Caco-2 (cell line): ENCODE measurements around the gene STAT1. TPM values are rescaled to one million over a fixed set of nuclear protein-coding genes. Genes with fewer than 3 reads are reported as not detected.

ENCODE experiments used
- BruUV-seq: library from RNA; stranded (reverse); fragments of 400-500 nt; replicated peaks from 2 replicates; lab custom pipeline; 2021; lab: Mats Ljungman, UMichigan
- CTCF ChIA-PET: fragments of 300-600 bp; sonication (Branson Sonifier 250); formaldehyde crosslinking; loops from one replicate; lab custom pipeline; 2022; ENCODE audit warnings: antibody characterized with exemption; lab: Charles Lee
- POLR2A ChIA-PET: fragments of 300-600 bp; sonication (Branson Sonifier 250); formaldehyde crosslinking; loops from one replicate; lab custom pipeline; 2022; ENCODE audit warnings: antibody characterized with exemption; lab: Charles Lee
- DNase-seq, 2 experiments: peaks; one replicate each; pipeline versions ENCODE4 v3.0.0 to v3.0.0-alpha.2; 2020 to 2022
- H3K27me3 ChIP-seq: replicated peaks from 2 replicates; pipeline ENCODE4 v1.6.0; 2011; ENCODE audit warnings: low read length; ENCODE audit not compliant: control insufficient read depth, insufficient read depth
- H3K36me3 ChIP-seq: 2 replicates; pipeline ENCODE4 v1.5.1; 2011; ENCODE audit warnings: low read length; ENCODE audit not compliant: control insufficient read depth, insufficient read depth
- H3K4me1 ChIP-seq: fragments of 250-450 bp; sonication (Bioruptor Pico); 2 replicates; pipeline ENCODE4 v1.5.1; 2020; ENCODE audit warnings: mild to moderate bottlenecking
- H3K4me3 ChIP-seq: 2 replicates; pipeline ENCODE4 v1.5.1; 2011; ENCODE audit warnings: low read depth, mild to moderate bottlenecking, control low read depth, low read length
- H3K9me3 ChIP-seq: fragments of 250-450 bp; sonication (Bioruptor Pico); 2 replicates; pipeline ENCODE4 v1.5.1; 2020; ENCODE audit warnings: mild to moderate bottlenecking, moderate library complexity
- H3K27ac Mint-ChIP-seq: one replicate; pipeline ENCODE4 v1.8.0; 2022; ENCODE audit warnings: mixed read lengths; ENCODE audit not compliant: unreplicated experiment
- H3K27me3 Mint-ChIP-seq: one replicate; pipeline ENCODE4 v1.8.0; 2022; ENCODE audit warnings: mixed read lengths; ENCODE audit not compliant: insufficient read depth, unreplicated experiment
- H3K36me3 Mint-ChIP-seq: one replicate; pipeline ENCODE4 v1.8.0; 2022; ENCODE audit warnings: mild to moderate bottlenecking, mixed read lengths; ENCODE audit not compliant: insufficient read depth, unreplicated experiment
- H3K4me1 Mint-ChIP-seq: one replicate; pipeline ENCODE4 v1.8.0; 2022; ENCODE audit warnings: low read depth, mixed read lengths; ENCODE audit not compliant: unreplicated experiment
- H3K4me3 Mint-ChIP-seq: one replicate; pipeline ENCODE4 v1.8.0; 2022; ENCODE audit warnings: mild to moderate bottlenecking, moderate library complexity, mixed read lengths; ENCODE audit not compliant: unreplicated experiment
- H3K9me3 Mint-ChIP-seq: one replicate; pipeline ENCODE4 v1.8.0; 2022; ENCODE audit warnings: mixed read lengths; ENCODE audit not compliant: unreplicated experiment
- CTCF ChIP-seq, 2 experiments: fragments of 200-600 bp in 1 of 2; IDR thresholded peaks; 1 replicate in 1 of 2; 2 replicates in 1 of 2; pipeline versions ENCODE4 v1.5.1 to v1.8.0; 2011 to 2022; ENCODE audit warnings: antibody characterized with exemption in 1 of 2, control low read depth in 1 of 2, inconsistent platforms in 1 of 2, low read depth in 1 of 2, low read length in 1 of 2, mild to moderate bottlenecking in 1 of 2, moderate library complexity in 1 of 2; ENCODE audit not compliant: insufficient read depth in 1 of 2, severe bottlenecking in 1 of 2, unreplicated experiment in 1 of 2
- intact Hi-C: fragments of 100-400 bp; cut with micrococcal nuclease; formaldehyde crosslinking; loops from one replicate; pipeline ENCODE4 v1.10.0; 2022; ENCODE audit not compliant: unreplicated experiment
- total RNA-seq: library from RNA; stranded (reverse); gene quantifications from 2 replicates; pipeline ENCODE4 v1.2.3, GENCODE V29; 2022

Gene STAT1
- total RNA-seq, 1 experiment from 2014 or later, result 126 TPM

GRCh38 chr2:190986221-190986953 is 27.6 kb downstream of the STAT1 start:
- BruUV-seq, result no TSS peak
- H3K36me3 Mint-ChIP-seq, result peaks cover 87% of the 10 kb centered on the region

GRCh38 chr2:190984595-190984994 is 29.4 kb downstream of the STAT1 start:
- Histone ChIP-seq H3K4me3 (no peak overlapping the region), H3K4me1 (peaks cover 9% of the 10 kb centered on the region), H3K27me3 (no peaks in the 10 kb centered on the region), H3K9me3 (no peaks in the 10 kb centered on the region), H3K36me3 (peaks cover 7% of the 10 kb centered on the region)
- ChIA-PET CTCF (no interaction called here), POLR2A (no interaction called here)
- intact Hi-C loops, result no loop called here
- BruUV-seq, result no TSS peak
- Mint-ChIP-seq H3K9me3 (no peaks in the 10 kb centered on the region), H3K27ac (no peak overlapping the region), H3K36me3 (peaks cover 88% of the 10 kb centered on the region), H3K4me3 (no peak overlapping the region), H3K4me1 (peaks cover 22% of the 10 kb centered on the region), H3K27me3 (no peaks in the 10 kb centered on the region)
- no peak for DNase-seq
- no peak for TF ChIP-seq CTCF (IDR thresholded peaks at IDR 0.05; ENCODE audit: insufficient read depth in 1 of 2, low read depth in 1 of 2, low read length in 1 of 2, severe bottlenecking in 1 of 2, unreplicated experiment in 1 of 2)

More at GRCh38 chr2:190986221-190986953, 27.6 kb downstream of the STAT1 start:
- no peak overlapping the region for H3K4me3 ChIP-seq
- H3K4me1 ChIP-seq, result no peaks in the 10 kb centered on the region
- Mint-ChIP-seq H3K4me3 (no peak overlapping the region), H3K27ac (peak overlapping the region; percentile 50), H3K27me3 (no peaks in the 10 kb centered on the region), H3K9me3 (no peaks in the 10 kb centered on the region), H3K4me1 (peaks cover 4% of the 10 kb centered on the region)
- intact Hi-C loops, result no loop called here
- peaks cover 11% of the 10 kb centered on the region for H3K36me3 ChIP-seq
- no peak for TF ChIP-seq CTCF (IDR thresholded peaks at IDR 0.05; ENCODE audit: insufficient read depth in 1 of 2, low read depth in 1 of 2, low read length in 1 of 2, severe bottlenecking in 1 of 2, unreplicated experiment in 1 of 2)
- ChIA-PET POLR2A (no interaction called here), CTCF (no interaction called here)
- no peaks in the 10 kb centered on the region for H3K9me3 ChIP-seq
- DNase-seq, result no peak
- no peaks in the 10 kb centered on the region for H3K27me3 ChIP-seq

GRCh38 chr2:190982262-190983034 is 31.5 kb downstream of the STAT1 start:
- intact Hi-C loops, result no loop called here
- Histone ChIP-seq H3K4me1 (peaks cover 11% of the 10 kb centered on the region), H3K27me3 (no peaks in the 10 kb centered on the region), H3K36me3 (peaks cover 10% of the 10 kb centered on the region), H3K9me3 (no peaks in the 10 kb centered on the region), H3K4me3 (no peak overlapping the region)
- Mint-ChIP-seq H3K9me3 (no peaks in the 10 kb centered on the region), H3K4me3 (no peak overlapping the region), H3K27me3 (no peaks in the 10 kb centered on the region), H3K27ac (no peak overlapping the region), H3K36me3 (peaks cover 91% of the 10 kb centered on the region), H3K4me1 (peaks cover 23% of the 10 kb centered on the region)
- TF ChIP-seq CTCF (IDR thresholded peaks at IDR 0.05; ENCODE audit: insufficient read depth in 1 of 2, low read depth in 1 of 2, low read length in 1 of 2, severe bottlenecking in 1 of 2, unreplicated experiment in 1 of 2), result no peak
- no peak for DNase-seq
- BruUV-seq, result no TSS peak
- POLR2A ChIA-PET, result no interaction called here
- CTCF ChIA-PET, result no interaction called here
